Limb (tissue), 2 donors: ENCODE measurements around the gene MED15.

Experiments
- DNase-seq, 2 donors: peaks; one replicate each; pipeline ENCODE4 v3.0.0-alpha.2; 2016; ENCODE audit errors: extremely low spot score in 2 of 2

Gene MED15

GRCh38 chr22:20622650-20623339 lies 115.4 kb downstream of the MED15 start:
- DNase-seq, result no peak

- DNase-seq, result no peak
Observed at GRCh38 chr22:20624161-20624616, 116.8 kb downstream of the MED15 start.

DNA sequence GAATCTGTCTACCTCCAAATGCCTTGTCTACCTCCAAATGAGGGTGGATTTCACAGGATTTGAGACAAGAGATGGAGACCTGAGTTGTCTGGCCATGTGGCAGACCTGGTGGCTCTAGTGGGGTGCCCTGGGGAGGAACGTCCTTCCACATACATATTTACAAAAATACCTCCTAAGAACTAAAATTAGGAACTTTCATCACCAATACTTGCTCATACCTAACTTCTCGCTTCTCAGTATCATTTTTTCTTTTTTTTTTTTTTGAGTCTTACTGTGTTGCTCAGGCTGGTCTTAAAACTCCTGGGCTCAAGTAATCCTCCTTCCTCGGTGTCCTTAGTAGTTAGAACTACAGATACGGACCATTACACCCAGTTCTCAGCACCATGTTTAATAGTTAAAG lies 117.9 kb downstream of the MED15 start:
- no peak for DNase-seq

DNA sequence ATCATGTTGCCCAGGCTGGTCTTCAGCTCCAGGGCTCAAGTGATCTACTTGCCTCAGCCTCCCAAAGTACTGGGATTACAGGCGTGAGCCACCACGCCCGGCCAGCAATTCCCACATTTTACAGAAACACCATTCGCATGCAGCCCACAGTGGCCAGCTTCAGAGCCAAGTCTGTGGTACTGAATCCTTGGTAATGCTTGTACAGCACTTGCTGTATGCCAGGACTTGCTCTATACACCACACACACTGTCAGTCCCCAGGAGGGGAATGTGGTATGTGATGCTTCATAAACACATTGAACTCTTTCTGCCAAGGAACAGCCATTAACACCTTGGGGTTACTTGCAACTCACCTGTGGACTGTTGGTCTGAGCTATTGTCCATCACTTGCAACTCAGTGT lies 119.4 kb downstream of the MED15 start:
- no peak for DNase-seq

DNA sequence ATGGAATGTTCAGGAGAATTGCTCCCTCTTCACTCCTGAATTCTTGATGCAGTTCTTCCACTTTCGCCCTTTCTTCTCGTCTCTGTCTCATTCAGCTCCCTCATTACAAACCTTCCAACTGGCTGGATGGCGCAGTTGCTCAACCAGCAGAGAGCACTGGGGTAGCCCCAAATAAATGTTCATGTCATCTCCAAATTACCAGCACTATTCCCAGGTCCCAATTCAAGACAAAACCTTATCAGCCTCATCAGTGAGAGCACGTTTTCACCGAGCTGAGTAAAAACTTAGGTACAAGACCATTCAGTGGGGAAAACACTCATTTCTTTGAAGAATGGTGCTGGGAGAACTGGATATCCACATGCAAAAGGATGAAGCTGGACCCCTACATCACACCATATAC lies 120.0 kb downstream of the MED15 start:
- no peak for DNase-seq

- no peak for DNase-seq
Observed at GRCh38 chr22:20628081-20628939, 120.9 kb downstream of the MED15 start.

GRCh38 chr22:20629401-20629800 lies 122.0 kb downstream of the MED15 start:
- DNase-seq, result no peak

DNA sequence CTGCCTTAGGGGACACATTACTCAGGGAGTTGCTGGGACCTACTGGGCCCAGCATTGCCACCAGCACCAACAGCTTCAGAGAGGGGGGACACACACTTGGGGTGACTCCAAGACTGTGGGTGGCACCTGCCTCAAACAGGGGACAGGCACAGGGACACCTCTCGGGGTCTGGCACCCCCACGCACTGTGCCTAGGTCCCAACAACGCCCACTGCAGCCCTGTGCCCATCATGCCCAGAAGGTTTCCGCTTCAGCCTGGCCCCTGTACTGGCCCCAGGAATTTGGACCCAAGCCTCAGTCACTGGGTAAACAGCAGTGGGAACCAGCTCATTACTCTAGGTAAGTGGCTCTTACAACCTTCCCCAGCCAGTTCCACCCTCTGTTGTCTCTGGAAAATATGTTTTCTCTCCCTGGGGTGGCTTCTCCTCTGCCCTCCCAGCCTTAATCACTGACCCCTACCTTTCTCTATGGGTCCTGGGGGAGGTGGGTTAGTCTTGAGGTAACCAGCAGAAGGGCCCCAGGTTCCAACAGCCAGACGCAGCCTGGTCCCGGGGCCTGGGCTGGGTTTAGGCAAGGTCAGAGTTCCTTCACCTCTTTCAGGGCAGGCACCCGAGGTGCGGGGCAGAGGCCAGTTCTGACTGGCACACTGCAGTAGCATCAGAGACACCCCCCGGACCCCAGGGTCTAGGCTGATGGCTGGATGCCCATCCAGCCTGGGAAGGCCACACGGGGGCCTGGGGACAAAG lies 123.6 kb downstream of the MED15 start:
- DNase-seq, result no peak

GRCh38 chr22:20632082-20632481 lies 124.7 kb downstream of the MED15 start:
- DNase-seq, result no peak

DNA sequence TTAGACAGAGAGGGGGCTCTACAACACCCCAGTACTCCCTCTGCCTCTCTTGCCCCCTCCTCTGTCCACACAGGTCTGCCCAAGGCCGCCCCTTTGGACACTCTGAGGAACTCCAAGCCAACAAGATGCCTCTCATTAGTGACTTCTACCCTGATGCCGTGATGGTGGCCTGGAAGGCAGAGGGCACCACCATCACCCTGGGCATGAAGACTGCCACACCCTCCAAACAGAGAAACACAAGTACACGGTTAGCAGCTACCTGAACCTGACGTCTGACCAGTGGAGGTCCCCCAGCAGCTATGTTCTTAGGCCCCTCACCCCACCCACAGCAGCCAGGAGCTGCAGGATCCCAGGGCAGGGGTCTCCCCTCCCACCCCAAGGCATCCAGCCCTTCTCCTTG lies 125.1 kb downstream of the MED15 start:
- no peak for DNase-seq

GRCh38 chr22:20634560-20635226 lies 127.3 kb downstream of the MED15 start:
- DNase-seq, result no peak

DNA sequence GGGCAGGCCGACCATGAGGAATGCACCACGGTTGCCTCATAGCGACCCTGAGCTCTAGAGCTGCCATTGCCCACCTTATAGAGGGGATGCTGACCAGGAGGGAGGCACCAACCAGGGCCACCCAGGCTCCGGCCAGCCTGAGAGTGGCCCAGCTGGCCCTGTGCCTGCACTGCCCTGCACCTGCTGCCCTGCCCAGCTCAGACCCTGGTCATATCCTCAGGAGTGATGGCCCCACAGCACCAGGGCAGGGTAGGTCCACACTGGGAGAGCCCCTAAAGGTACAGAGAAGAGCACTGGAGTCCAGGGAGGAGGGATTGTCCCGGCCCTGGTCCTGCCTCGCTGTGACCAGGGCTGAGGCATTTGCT lies 127.8 kb downstream of the MED15 start:
- no peak for DNase-seq

DNA sequence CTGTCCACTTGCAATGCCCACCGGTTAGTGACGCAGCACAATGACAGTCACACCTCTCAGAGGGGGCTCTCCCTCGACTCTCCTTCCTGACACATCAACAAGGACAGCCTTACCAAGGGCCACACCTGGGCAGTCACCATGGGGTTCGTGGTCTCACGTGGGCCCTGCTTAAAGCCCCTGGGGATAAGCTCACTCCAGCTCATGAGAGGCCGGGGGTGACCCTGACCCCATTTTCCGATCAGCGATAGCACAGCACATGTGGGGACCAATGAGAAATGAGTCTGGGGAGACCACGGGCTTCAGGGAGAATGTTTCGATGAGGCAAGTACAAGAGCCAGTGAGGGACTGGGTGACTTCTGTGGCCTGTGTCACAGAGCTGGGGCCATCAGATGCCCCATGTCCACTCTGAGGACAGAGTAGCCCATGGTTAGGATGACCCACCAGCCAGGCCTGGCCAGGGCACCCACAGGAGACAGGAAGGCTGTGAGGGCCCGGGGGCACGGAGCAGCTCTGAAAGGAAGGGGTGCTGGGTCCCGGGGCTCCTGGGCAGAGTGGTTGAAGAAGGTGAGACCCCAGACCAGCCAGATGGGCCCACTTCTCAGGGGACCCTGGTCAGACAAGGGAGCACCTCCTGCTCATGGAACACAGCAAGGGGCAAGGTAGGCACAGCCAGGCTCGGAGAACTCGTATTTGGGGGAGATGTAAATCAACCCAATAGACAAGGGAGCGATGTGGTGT lies 128.8 kb downstream of the MED15 start:
- no peak for DNase-seq

DNA sequence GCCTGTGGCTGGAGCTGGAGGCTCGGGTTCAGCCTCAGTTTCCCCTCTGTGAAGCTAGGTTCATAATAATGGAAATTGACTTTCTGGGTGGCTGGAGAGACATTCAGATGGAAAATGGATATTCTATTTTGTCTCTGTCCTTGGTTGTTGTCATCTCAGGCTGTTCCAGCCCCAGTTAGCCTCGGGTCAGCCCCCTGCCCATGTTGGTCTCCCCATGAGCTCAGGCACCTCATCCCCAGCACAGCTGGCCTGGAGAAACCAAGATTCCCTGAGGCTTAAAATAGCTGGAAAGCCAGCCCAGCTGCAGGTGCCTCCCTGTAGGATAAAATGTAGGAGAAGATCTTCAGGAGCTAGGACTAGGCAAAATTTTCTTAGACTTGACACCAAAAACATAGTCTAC lies 129.5 kb downstream of the MED15 start:
- no peak for DNase-seq
